Measurements from ENCODE around the gene TRAPPC8. TPM values are rescaled to one million over a fixed set of nuclear protein-coding genes. Genes with fewer than 3 reads are reported as not detected.

Gene TRAPPC8
- total RNA-seq, 2 experiments from 2014 or later: 24.4 to 26.3 TPM

DNA sequence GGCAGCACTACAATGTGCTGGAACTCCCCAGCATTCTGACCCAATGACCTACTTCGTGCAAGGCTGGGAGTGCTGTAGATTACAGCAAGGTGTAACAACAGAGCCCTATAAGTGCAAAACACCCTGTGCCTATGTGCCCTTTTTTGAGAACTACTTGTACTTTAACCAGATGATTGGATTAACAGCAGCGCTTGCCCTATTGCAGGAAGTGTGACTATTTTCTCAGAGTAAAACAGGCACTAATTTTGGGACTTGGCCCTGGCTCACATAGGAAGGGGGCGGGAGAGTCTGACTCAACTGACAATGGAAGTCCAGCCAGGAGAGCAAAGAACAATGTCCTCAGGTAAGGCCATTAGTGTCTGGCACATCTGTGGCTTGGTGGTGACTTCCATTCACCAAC lies 40.1 kb upstream of the TRAPPC8 start:
- Mint-ChIP-seq H3K4me1 (ENCODE audit: low read depth) (peaks cover 27% of the 10 kb centered on the region), H3K27ac (no peak overlapping the region), H3K36me3 (ENCODE audit: low read depth) (no peaks in the 10 kb centered on the region), H3K9me3 (peaks cover 4% of the 10 kb centered on the region), H3K27me3 (no peaks in the 10 kb centered on the region), H3K4me3 (no peak overlapping the region)
- intact Hi-C loops (cut with DNase I, micrococcal nuclease): no loop called here
- ChIA-PET POLR2A (interaction anchor here (0.9 to 1.2 kb wide), 2 partner anchors 36 to 40 kb away, joined by 3 to 4 read pairs; partner anchors contain the start of gene RNF125), CTCF (no interaction called here)
- Histone ChIP-seq H3K27me3 (ENCODE audit: control insufficient read depth in 1 of 2, insufficient read depth in 2 of 2, low read length in 2 of 2) (no peaks in the 10 kb centered on the region), H3K27ac (ENCODE audit: low read depth in 1 of 2, low read length in 2 of 2) (no peak overlapping the region), H3K4me3 (ENCODE audit: low read length) (no peak overlapping the region), H3K9me3 (ENCODE audit: control insufficient read depth in 1 of 2, insufficient read depth in 1 of 2, low read length in 2 of 2) (peaks cover 0 to 8% of the 10 kb centered on the region in 2 experiments), H3K4me1 (ENCODE audit: insufficient read depth, low read length) (peaks cover 19% of the 10 kb centered on the region), H3K36me3 (ENCODE audit: insufficient read depth, low read length) (no peaks in the 10 kb centered on the region)
- TF ChIP-seq, protein P1, sequence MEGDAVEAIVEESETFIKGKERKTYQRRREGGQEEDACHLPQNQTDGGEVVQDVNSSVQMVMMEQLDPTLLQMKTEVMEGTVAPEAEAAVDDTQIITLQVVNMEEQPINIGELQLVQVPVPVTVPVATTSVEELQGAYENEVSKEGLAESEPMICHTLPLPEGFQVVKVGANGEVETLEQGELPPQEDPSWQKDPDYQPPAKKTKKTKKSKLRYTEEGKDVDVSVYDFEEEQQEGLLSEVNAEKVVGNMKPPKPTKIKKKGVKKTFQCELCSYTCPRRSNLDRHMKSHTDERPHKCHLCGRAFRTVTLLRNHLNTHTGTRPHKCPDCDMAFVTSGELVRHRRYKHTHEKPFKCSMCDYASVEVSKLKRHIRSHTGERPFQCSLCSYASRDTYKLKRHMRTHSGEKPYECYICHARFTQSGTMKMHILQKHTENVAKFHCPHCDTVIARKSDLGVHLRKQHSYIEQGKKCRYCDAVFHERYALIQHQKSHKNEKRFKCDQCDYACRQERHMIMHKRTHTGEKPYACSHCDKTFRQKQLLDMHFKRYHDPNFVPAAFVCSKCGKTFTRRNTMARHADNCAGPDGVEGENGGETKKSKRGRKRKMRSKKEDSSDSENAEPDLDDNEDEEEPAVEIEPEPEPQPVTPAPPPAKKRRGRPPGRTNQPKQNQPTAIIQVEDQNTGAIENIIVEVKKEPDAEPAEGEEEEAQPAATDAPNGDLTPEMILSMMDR (IDR thresholded peaks at IDR 0.05): no peak
- ATAC-seq (ENCODE audit: poor library complexity) (no peak), DNase-seq (no peak)

GRCh38 chr18:31980863-31981262 lies 37.9 kb upstream of the TRAPPC8 start:
- H3K4me1 ChIP-seq (ENCODE audit: insufficient read depth, low read length): peaks cover 19% of the 10 kb centered on the region
- ATAC-seq (ENCODE audit: poor library complexity) (no peak), DNase-seq (no peak)
- H3K4me3 Mint-ChIP-seq: no peak overlapping the region
- H3K4me3 ChIP-seq (ENCODE audit: low read length): no peak overlapping the region
- TF ChIP-seq, protein P1 (IDR thresholded peaks at IDR 0.05): no peak
- no peaks in the 10 kb centered on the region for H3K36me3 ChIP-seq (ENCODE audit: insufficient read depth, low read length)
- H3K27ac ChIP-seq (ENCODE audit: low read depth in 1 of 2, low read length in 2 of 2): no peak overlapping the region
- peaks cover 0 to 8% of the 10 kb centered on the region in 2 experiments for H3K9me3 ChIP-seq (ENCODE audit: control insufficient read depth in 1 of 2, insufficient read depth in 1 of 2, low read length in 2 of 2)
- no peak overlapping the region for H3K27ac Mint-ChIP-seq
- CTCF ChIA-PET: no interaction called here
- peaks cover 27% of the 10 kb centered on the region for H3K4me1 Mint-ChIP-seq (ENCODE audit: low read depth)
- no peaks in the 10 kb centered on the region for H3K36me3 Mint-ChIP-seq (ENCODE audit: low read depth)
- H3K27me3 ChIP-seq (ENCODE audit: control insufficient read depth in 1 of 2, insufficient read depth in 2 of 2, low read length in 2 of 2): no peaks in the 10 kb centered on the region
- no peaks in the 10 kb centered on the region for H3K27me3 Mint-ChIP-seq
- peaks cover 6% of the 10 kb centered on the region for H3K9me3 Mint-ChIP-seq
- intact Hi-C loops (cut with DNase I, micrococcal nuclease): no loop called here
- POLR2A ChIA-PET: no interaction called here

DNA sequence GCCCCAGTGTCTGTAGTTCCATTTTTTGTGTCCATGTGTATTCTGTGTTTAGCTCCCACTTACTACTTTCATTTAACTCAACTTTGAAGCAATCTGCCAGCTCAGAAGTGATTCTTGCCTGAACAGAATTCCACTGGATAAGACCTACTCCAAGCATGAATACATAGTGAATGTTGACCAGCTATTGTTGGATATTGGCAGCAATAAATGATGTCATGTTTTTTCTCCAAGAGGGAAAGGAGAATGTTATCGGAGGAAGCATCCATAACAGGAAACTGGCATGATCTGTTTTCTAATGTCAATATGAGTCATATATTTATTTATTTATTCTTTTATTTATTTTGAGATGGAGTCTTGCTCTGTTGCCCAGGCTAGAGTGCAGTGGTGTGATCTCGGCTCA lies 36.8 kb upstream of the TRAPPC8 start:
- H3K27ac ChIP-seq (ENCODE audit: low read depth in 1 of 2, low read length in 2 of 2): no peak overlapping the region
- H3K9me3 ChIP-seq (ENCODE audit: control insufficient read depth in 1 of 2, insufficient read depth in 1 of 2, low read length in 2 of 2): peaks cover 5 to 18% of the 10 kb centered on the region in 2 experiments
- H3K4me3 Mint-ChIP-seq: no peak overlapping the region
- H3K27ac Mint-ChIP-seq: no peak overlapping the region
- H3K4me3 ChIP-seq (ENCODE audit: low read length): no peak overlapping the region
- H3K4me1 Mint-ChIP-seq (ENCODE audit: low read depth): peaks cover 21% of the 10 kb centered on the region
- no peak for DNase-seq
- TF ChIP-seq, protein P1 (IDR thresholded peaks at IDR 0.05): no peak
- intact Hi-C loops (cut with DNase I, micrococcal nuclease): loop anchor here (5.0 kb wide), 3 partner anchors 38 to 422 kb away; partner anchors contain the start of gene RNF125 (in 1 of the 2)
- H3K36me3 ChIP-seq (ENCODE audit: insufficient read depth, low read length): no peaks in the 10 kb centered on the region
- ChIA-PET POLR2A (interaction anchor here (0.8 kb wide), 1 partner anchor 40 kb away, joined by 3 read pairs; no protein-coding TSS in a partner anchor), CTCF (no interaction called here)
- no peaks in the 10 kb centered on the region for H3K36me3 Mint-ChIP-seq (ENCODE audit: low read depth)
- H3K4me1 ChIP-seq (ENCODE audit: insufficient read depth, low read length): peaks cover 16% of the 10 kb centered on the region
- ATAC-seq (ENCODE audit: poor library complexity): no peak
- H3K9me3 Mint-ChIP-seq: peaks cover 8% of the 10 kb centered on the region
- H3K27me3 Mint-ChIP-seq: no peaks in the 10 kb centered on the region
- H3K27me3 ChIP-seq (ENCODE audit: control insufficient read depth in 1 of 2, insufficient read depth in 2 of 2, low read length in 2 of 2): no peaks in the 10 kb centered on the region

All from CD4-positive, alpha-beta T cell (primary cell).